Neural cell (in vitro differentiated cells): ENCODE measurements around the gene PFN3. TPM values are rescaled to one million over a fixed set of nuclear protein-coding genes. Genes with fewer than 3 reads are reported as not detected.
A peak's percentile ranks its signal among the peaks of the same experiment; 100 is the strongest.

ENCODE experiments used
- H2AFZ ChIP-seq: fragments of 200-600, 300-800 bp; sonication (generic), shearing (Covaris generic); 2 replicates; pipeline ENCODE4 v1.6.0; 2014; ENCODE audit warnings: low read depth, mild to moderate bottlenecking, antibody characterized with exemption, low read length, moderate library complexity
- H3F3A ChIP-seq: fragments of 200-600 bp; shearing (Covaris generic); 2 replicates; pipeline ENCODE4 v1.6.1; 2016; ENCODE audit warnings: mild to moderate bottlenecking, moderate library complexity, mixed read lengths, antibody characterized with exemption, low read length; ENCODE audit not compliant: insufficient read depth, poor library complexity, severe bottlenecking
- H3K27ac ChIP-seq: fragments of 200-600, 300-800 bp; sonication (generic), shearing (Covaris generic); 2 replicates; pipeline ENCODE4 v1.5.1; 2014; ENCODE audit warnings: mild to moderate bottlenecking, low read length, moderate library complexity
- H3K27me3 ChIP-seq: fragments of 300-800, 200-600 bp; sonication (generic), shearing (Covaris generic); 2 replicates; pipeline ENCODE4 v1.6.0; 2014; ENCODE audit warnings: mild to moderate bottlenecking, low read depth, low read length, moderate library complexity; ENCODE audit not compliant: insufficient read depth
- H3K36me3 ChIP-seq: fragments of 300-800, 200-600 bp; sonication (generic), shearing (Covaris generic); 2 replicates; pipeline ENCODE4 v1.5.1; 2014; ENCODE audit warnings: mild to moderate bottlenecking, antibody characterized with exemption, low read length, moderate library complexity; ENCODE audit not compliant: insufficient read depth
- H3K4me2 ChIP-seq: fragments of 300-800, 200-600 bp; sonication (generic), shearing (Covaris generic); 2 replicates; pipeline ENCODE4 v1.6.0; 2014; ENCODE audit warnings: mild to moderate bottlenecking, low read length
- H3K4me3 ChIP-seq: fragments of 300-800, 200-600 bp; sonication (generic), shearing (Covaris generic); 2 replicates; pipeline ENCODE4 v1.5.1; 2014; ENCODE audit warnings: mild to moderate bottlenecking, low read length, moderate library complexity
- H3K79me2 ChIP-seq: fragments of 200-600 bp; shearing (Covaris generic); replicated peaks from 2 replicates; pipeline ENCODE4 v1.6.0; 2014; ENCODE audit warnings: mild to moderate bottlenecking, low read length, moderate library complexity; ENCODE audit not compliant: insufficient read depth
- H3K9ac ChIP-seq: fragments of 300-800, 200-600 bp; sonication (generic), shearing (Covaris generic); 2 replicates; pipeline ENCODE4 v1.6.1; 2016; ENCODE audit warnings: mild to moderate bottlenecking, low read length, mixed read lengths
- H3K9me2 ChIP-seq: fragments of 200-600 bp; shearing (Covaris generic); 2 replicates; pipeline ENCODE4 v1.6.1; 2016; ENCODE audit warnings: mild to moderate bottlenecking, low read length, mixed read lengths; ENCODE audit not compliant: insufficient read depth
- H3K9me3 ChIP-seq: fragments of 200-600, 300-800 bp; sonication (generic), shearing (Covaris generic); 2 replicates; pipeline ENCODE4 v1.6.1; 2016; ENCODE audit warnings: mild to moderate bottlenecking, mixed run types, low read length, moderate library complexity, mixed read lengths
- H4K20me1 ChIP-seq: fragments of 200-600 bp; shearing (Covaris generic); 2 replicates; pipeline ENCODE4 v1.6.1; 2016; ENCODE audit warnings: mild to moderate bottlenecking, mixed run types; ENCODE audit not compliant: insufficient read depth
- CTCF ChIP-seq: fragments of 450-650 bp; IDR thresholded peaks from 2 replicates; pipeline ENCODE4 v1.5.1; 2014; ENCODE audit warnings: antibody characterized with exemption, mild to moderate bottlenecking, moderate library complexity; ENCODE audit not compliant: poor library complexity, severe bottlenecking
- EP300 ChIP-seq: fragments of 450-650 bp; conservative IDR thresholded peaks from 2 replicates; pipeline ENCODE4 v1.6.1; 2014; ENCODE audit warnings: antibody characterized with exemption, mild to moderate bottlenecking, moderate library complexity; ENCODE audit not compliant: poor library complexity, severe bottlenecking
- EZH2 ChIP-seq: fragments of 200-600, 300-800 bp; shearing (Covaris generic), sonication (generic); IDR thresholded peaks from 2 replicates; pipeline ENCODE4 v1.6.1; 2014; ENCODE audit warnings: antibody characterized with exemption, low read length, borderline replicate concordance, mild to moderate bottlenecking; ENCODE audit not compliant: insufficient read depth, poor library complexity, severe bottlenecking
- MXI1 ChIP-seq: fragments of 450-650 bp; conservative IDR thresholded peaks from 2 replicates; pipeline ENCODE4 v1.6.1; 2014; ENCODE audit warnings: antibody characterized with exemption, mild to moderate bottlenecking; ENCODE audit not compliant: poor library complexity, severe bottlenecking
- POLR2AphosphoS5 ChIP-seq: IDR thresholded peaks from 2 replicates; pipeline ENCODE4 v1.6.1; 2012
- RAD21 ChIP-seq: fragments of 450-650 bp; conservative IDR thresholded peaks from 2 replicates; pipeline ENCODE4 v1.6.1; 2014; ENCODE audit warnings: antibody characterized with exemption, mild to moderate bottlenecking, moderate library complexity
- SMC3 ChIP-seq: fragments of 450-650 bp; conservative IDR thresholded peaks from 2 replicates; pipeline ENCODE4 v1.6.1; 2014; ENCODE audit warnings: antibody characterized with exemption, mild to moderate bottlenecking, moderate library complexity; ENCODE audit not compliant: poor library complexity
- TAF1 ChIP-seq: IDR thresholded peaks from 2 replicates; pipeline ENCODE4 v1.6.1; 2012; ENCODE audit warnings: low read depth
- polyA plus RNA-seq: library from polyadenylated mRNA; depleted of rRNA; stranded (reverse); fragments of >200 nt; gene quantifications from 2 replicates; pipeline ENCODE4 v1.2.3, GENCODE V29; 2014
- TF ChIP-seq, protein P1 (sequence below): IDR thresholded peaks from 2 replicates; pipeline ENCODE4 v1.6.1; 2012; ENCODE audit warnings: borderline replicate concordance

The PFN3 gene
- polyA plus RNA-seq, 1 donor from 2014 or later = not detected

DNA sequence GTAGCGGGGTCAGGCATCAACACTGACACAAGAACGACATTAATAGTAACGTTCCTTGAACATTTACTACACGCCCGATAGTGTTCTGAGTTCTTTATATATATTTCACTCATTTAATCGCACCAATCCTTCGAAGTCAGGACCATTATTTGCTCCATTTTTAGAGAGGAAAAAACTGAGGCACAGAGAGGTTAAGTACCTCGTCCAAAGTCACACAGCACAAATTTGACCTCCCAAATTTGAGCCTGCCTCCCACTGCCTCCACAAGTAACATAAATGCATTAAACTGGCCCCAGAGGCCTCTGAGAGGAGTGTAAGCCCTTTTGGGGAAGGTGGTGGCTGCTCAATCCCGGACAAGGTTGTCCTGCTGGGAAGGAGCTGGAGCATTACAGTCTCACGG, 36.9 kb downstream of the PFN3 start:
- Histone ChIP-seq H3K9me2 (no peaks in the 10 kb centered on the region), H3K36me3 (no peaks in the 10 kb centered on the region), H3K27me3 (peaks cover 8% of the 10 kb centered on the region), H3K9me3 (no peaks in the 10 kb centered on the region), H3K79me2 (no peaks in the 10 kb centered on the region), H3F3A (no peaks in the 10 kb centered on the region), H3K27ac (no peak overlapping the region), H3K4me2 (no peak overlapping the region), H2AFZ (no peak overlapping the region), H3K9ac (no peak overlapping the region), H4K20me1 (no peaks in the 10 kb centered on the region), H3K4me3 (peak overlapping the region; percentile 49)
- TF ChIP-seq EZH2 (no peak), MXI1 (no peak), EP300 (no peak), SMC3 (no peak), POLR2AphosphoS5 (no peak), TAF1 (no peak), CTCF (no peak), RAD21 (no peak)
- TF ChIP-seq, protein P1, sequence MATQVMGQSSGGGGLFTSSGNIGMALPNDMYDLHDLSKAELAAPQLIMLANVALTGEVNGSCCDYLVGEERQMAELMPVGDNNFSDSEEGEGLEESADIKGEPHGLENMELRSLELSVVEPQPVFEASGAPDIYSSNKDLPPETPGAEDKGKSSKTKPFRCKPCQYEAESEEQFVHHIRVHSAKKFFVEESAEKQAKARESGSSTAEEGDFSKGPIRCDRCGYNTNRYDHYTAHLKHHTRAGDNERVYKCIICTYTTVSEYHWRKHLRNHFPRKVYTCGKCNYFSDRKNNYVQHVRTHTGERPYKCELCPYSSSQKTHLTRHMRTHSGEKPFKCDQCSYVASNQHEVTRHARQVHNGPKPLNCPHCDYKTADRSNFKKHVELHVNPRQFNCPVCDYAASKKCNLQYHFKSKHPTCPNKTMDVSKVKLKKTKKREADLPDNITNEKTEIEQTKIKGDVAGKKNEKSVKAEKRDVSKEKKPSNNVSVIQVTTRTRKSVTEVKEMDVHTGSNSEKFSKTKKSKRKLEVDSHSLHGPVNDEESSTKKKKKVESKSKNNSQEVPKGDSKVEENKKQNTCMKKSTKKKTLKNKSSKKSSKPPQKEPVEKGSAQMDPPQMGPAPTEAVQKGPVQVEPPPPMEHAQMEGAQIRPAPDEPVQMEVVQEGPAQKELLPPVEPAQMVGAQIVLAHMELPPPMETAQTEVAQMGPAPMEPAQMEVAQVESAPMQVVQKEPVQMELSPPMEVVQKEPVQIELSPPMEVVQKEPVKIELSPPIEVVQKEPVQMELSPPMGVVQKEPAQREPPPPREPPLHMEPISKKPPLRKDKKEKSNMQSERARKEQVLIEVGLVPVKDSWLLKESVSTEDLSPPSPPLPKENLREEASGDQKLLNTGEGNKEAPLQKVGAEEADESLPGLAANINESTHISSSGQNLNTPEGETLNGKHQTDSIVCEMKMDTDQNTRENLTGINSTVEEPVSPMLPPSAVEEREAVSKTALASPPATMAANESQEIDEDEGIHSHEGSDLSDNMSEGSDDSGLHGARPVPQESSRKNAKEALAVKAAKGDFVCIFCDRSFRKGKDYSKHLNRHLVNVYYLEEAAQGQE = no peak

DNA sequence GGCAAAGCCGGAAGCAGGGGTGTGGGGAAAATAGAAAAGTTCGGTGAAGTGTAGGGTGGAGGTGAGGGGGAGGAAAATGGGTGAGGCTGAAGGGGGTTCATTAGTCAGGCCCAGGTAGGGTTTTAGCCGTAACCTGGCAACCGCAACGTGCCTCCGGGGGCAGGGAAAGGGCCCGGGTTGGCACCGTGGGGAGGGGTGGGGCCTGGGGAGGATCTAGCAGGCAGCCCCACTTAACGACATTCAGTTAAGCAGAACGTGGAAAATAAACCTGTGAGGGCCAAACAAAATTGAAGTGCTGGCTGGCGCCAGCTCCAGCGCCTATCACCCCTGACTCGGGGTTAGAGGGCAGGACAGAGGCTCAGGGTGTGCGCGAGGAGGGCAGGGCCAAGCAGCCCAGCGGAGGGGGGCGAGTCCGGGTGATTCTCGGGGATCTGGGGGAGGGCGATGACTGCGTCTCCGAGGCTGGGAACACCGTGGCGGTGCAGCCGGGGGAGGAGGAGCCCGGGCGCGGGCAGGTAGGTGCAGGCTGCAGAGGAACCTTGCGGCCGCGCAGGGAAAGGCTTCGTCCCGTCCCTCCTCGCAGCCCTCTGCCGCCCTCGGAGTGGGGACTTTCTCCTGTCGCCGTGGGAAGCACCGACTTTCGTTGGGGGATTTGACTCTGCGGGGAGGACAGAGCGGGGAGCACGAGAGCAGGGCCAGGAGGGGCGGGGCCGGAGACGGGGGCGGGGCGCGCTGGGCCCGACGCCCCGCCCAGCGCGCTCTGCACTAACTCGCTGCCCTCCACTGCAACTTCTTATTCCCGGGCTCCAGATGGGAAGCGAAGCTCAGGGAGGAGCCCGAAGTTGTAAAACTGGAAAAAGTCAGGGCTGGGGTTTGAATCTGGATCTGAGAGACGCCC, 37.6 kb downstream of the PFN3 start:
- no peaks in the 10 kb centered on the region for H4K20me1 ChIP-seq
- no peak overlapping the region for H3K9ac ChIP-seq
- no peak for TF ChIP-seq RAD21
- no peak for TF ChIP-seq CTCF
- no peak for TF ChIP-seq MXI1
- no peaks in the 10 kb centered on the region for H3K36me3 ChIP-seq
- H3K9me3 ChIP-seq = no peaks in the 10 kb centered on the region
- no peaks in the 10 kb centered on the region for H3F3A ChIP-seq
- no peaks in the 10 kb centered on the region for H3K79me2 ChIP-seq
- H3K9me2 ChIP-seq = no peaks in the 10 kb centered on the region
- H3K4me3 ChIP-seq = peak overlapping the region; percentile 49
- no peak overlapping the region for H2AFZ ChIP-seq
- no peak overlapping the region for H3K4me2 ChIP-seq
- no peak overlapping the region for H3K27ac ChIP-seq
- H3K27me3 ChIP-seq = peaks cover 8% of the 10 kb centered on the region
